ENCODE results near the gene ANTXR1. TPM values are rescaled to one million over a fixed set of nuclear protein-coding genes. Genes with fewer than 3 reads are reported as not detected.

Gene ANTXR1
- total RNA-seq, 1 donor: 206 TPM

GRCh38 chr2:69190743-69191404, 177.9 kb downstream of the ANTXR1 start:
- no peak for TF ChIP-seq CTCF (IDR thresholded peaks at IDR 0.05; ENCODE audit: insufficient read depth, low read depth, low read length)
- H3K4me3 ChIP-seq (ENCODE audit: low read depth, low read length): no peak overlapping the region
- peak; percentile 56 for DNase-seq (ENCODE audit: low read depth)

GRCh38 chr2:69191634-69192033, 178.7 kb downstream of the ANTXR1 start:
- no peak for TF ChIP-seq CTCF (IDR thresholded peaks at IDR 0.05; ENCODE audit: insufficient read depth, low read depth, low read length)
- no peak overlapping the region for H3K4me3 ChIP-seq (ENCODE audit: low read depth, low read length)
- peak; percentile 50 for DNase-seq (ENCODE audit: low read depth)

GRCh38 chr2:69192176-69192945, 179.4 kb downstream of the ANTXR1 start:
- no peak for TF ChIP-seq CTCF (IDR thresholded peaks at IDR 0.05; ENCODE audit: insufficient read depth, low read depth, low read length)
- no peak overlapping the region for H3K4me3 ChIP-seq (ENCODE audit: low read depth, low read length)
- DNase-seq (ENCODE audit: low read depth): peak; percentile 44

GRCh38 chr2:69195706-69196105, 182.7 kb downstream of the ANTXR1 start:
- H3K4me3 ChIP-seq (ENCODE audit: low read depth, low read length): no peak overlapping the region
- TF ChIP-seq CTCF (IDR thresholded peaks at IDR 0.05; ENCODE audit: insufficient read depth, low read depth, low read length): no peak
- peak; percentile 71 for DNase-seq (ENCODE audit: low read depth)

- no peak for TF ChIP-seq CTCF (IDR thresholded peaks at IDR 0.05; ENCODE audit: insufficient read depth, low read depth, low read length)
- H3K4me3 ChIP-seq (ENCODE audit: low read depth, low read length): no peak overlapping the region
- DNase-seq (ENCODE audit: low read depth): peak; percentile 99
These were observed 183.5 kb downstream of the ANTXR1 start for GRCh38 chr2:69196327-69197117.

- DNase-seq (ENCODE audit: low read depth): peak; percentile 100
These were observed 187.1 kb downstream of the ANTXR1 start for GRCh38 chr2:69200107-69200520.

More at GRCh38 chr2:69200107-69200520, 187.1 kb downstream of the ANTXR1 start:
- no peak for TF ChIP-seq CTCF (IDR thresholded peaks at IDR 0.05; ENCODE audit: insufficient read depth, low read depth, low read length)
- no peak overlapping the region for H3K4me3 ChIP-seq (ENCODE audit: low read depth, low read length)
